Ishikawa (cell line): Measurements from ENCODE around the gene PSMD2.

Source experiments
- CEBPB ChIP-seq: IDR thresholded peaks from 2 replicates; pipeline ENCODE4 v1.6.1; 2012
- EGR1 ChIP-seq: IDR thresholded peaks from 2 replicates; pipeline ENCODE4 v1.6.1; 2012
- TAF1 ChIP-seq: IDR thresholded peaks from 2 replicates; pipeline ENCODE4 v1.6.1; 2012; ENCODE audit warnings: low read depth, mild to moderate bottlenecking
- TCF12 ChIP-seq: IDR thresholded peaks from 2 replicates; pipeline ENCODE4 v1.6.1; 2012; ENCODE audit warnings: low read depth
- YY1 ChIP-seq: IDR thresholded peaks from 2 replicates; pipeline ENCODE4 v1.6.1; 2012; ENCODE audit warnings: low read depth
- ZBTB7A ChIP-seq: IDR thresholded peaks from 2 replicates; pipeline ENCODE4 v1.6.1; 2012; ENCODE audit warnings: low read depth
- TF ChIP-seq, protein P1 (sequence below): IDR thresholded peaks from 2 replicates; pipeline ENCODE4 v1.6.1; 2012; ENCODE audit warnings: low read depth, mild to moderate bottlenecking

- TF ChIP-seq YY1 (no peak), CEBPB (no peak), ZBTB7A (no peak), TCF12 (no peak), TAF1 (no peak), EGR1 (no peak)
- TF ChIP-seq, protein P1, sequence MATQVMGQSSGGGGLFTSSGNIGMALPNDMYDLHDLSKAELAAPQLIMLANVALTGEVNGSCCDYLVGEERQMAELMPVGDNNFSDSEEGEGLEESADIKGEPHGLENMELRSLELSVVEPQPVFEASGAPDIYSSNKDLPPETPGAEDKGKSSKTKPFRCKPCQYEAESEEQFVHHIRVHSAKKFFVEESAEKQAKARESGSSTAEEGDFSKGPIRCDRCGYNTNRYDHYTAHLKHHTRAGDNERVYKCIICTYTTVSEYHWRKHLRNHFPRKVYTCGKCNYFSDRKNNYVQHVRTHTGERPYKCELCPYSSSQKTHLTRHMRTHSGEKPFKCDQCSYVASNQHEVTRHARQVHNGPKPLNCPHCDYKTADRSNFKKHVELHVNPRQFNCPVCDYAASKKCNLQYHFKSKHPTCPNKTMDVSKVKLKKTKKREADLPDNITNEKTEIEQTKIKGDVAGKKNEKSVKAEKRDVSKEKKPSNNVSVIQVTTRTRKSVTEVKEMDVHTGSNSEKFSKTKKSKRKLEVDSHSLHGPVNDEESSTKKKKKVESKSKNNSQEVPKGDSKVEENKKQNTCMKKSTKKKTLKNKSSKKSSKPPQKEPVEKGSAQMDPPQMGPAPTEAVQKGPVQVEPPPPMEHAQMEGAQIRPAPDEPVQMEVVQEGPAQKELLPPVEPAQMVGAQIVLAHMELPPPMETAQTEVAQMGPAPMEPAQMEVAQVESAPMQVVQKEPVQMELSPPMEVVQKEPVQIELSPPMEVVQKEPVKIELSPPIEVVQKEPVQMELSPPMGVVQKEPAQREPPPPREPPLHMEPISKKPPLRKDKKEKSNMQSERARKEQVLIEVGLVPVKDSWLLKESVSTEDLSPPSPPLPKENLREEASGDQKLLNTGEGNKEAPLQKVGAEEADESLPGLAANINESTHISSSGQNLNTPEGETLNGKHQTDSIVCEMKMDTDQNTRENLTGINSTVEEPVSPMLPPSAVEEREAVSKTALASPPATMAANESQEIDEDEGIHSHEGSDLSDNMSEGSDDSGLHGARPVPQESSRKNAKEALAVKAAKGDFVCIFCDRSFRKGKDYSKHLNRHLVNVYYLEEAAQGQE, result no peak
Measured at GRCh38 chr3:184291044-184291737, 7.8 kb upstream of the PSMD2 start.
